GM19324 (cell line): Measurements from ENCODE around the gene FAM78B.

Experiments used
- ATAC-seq: cut with Tn5 transposase; IDR thresholded peaks from one replicate; pipeline ENCODE4 v1.9.1; 2021; ENCODE audit warnings: mild to moderate bottlenecking, moderate library complexity; ENCODE audit not compliant: unreplicated experiment, low FRiP score

FAM78B gene, protein sequence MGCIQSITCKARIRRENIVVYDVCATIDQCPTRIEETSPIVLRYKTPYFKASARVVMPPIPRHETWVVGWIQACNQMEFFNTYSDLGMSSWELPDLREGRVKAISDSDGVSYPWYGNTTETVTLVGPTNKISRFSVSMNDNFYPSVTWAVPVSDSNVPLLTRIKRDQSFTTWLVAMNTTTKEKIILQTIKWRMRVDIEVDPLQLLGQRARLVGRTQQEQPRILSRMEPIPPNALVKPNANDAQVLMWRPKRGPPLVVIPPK

DNA sequence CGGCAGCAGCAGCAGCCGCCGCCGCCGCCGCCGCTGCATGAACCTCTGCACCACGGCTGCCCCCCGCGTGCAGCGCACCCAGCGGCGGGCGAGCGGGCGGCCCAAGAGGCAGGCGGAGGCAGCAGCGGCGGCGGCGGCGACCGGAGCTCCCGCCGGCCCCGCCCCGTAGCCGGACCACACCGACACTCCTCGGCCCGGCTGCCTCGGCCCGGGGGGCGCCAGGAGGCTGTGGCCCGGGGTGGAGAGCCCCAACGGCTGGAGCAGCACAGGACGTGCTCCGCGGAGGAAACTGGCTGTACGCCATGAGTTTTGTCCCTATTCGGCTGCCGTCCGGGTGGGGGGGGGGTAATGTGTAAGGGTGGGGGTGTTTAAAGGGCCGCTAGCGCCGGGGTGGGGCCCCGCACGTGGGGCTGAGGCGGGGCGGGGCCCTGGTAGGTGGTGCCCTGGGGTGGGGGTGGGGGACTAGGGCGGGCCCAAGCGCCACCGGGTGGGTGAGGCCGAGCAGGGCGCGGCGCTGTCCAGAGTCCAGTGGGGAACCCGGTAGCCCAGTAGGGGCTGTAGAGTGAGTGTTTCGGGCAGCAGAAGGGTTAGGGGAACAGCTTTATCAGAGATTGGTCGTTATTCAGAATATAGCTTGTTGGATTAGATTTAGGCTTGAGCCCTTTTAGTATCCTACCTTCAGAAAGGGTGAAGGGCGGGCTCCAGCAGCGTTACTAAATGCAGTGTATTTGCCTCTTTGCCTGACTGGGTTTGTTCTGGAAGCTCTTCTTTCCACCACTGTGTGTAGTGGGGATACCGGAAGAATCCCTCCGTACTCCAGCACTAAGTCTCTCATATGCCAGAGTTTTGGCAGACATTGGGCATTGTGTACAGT, at the start of gene FAM78B:
TSS of gene FAM78B (minus strand) at position 304 of the 874 bp plus-strand sequence. CDS start 753 bp downstream, outside the sequence.
- ATAC-seq = peak; percentile 51

DNA sequence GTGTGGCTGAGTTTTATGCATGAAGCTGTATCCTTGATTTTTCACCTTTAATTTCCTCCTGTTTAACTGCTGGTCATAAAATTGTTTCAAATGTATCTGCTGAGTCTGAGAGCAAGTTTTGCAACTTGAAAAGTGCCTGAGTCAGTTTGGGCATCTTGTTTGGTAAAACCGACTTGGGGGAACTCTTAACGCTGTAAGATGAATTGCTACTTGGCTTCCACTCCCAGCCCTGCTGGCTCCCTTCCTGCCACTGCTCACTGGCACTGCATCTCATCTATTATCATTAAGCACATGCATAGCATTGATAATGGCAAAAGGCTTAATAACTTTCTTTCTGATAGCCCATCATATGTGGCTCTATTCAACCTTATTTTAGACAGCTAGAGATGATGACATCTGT, 35.7 kb upstream of the FAM78B start:
- ATAC-seq = no peak

DNA sequence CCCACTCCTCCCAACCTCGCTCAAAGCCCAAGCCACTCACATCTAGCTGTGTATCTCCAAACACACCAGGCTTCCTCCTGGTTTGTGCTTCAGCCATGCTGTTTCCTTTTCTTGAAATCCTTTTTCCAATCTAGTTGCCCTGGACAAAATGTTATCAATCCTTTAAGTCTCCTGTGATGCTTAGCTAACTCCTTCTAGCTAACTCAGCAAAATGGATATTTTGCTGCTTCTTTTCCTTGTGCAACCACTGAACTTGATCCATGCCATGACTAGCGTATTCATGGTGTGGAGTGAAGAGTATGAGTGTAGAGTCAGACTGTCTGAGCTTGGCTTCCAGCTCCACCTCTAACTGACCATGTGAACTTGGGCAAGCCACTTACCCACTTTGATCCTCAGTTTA, 33.9 kb upstream of the FAM78B start:
- ATAC-seq = no peak

DNA sequence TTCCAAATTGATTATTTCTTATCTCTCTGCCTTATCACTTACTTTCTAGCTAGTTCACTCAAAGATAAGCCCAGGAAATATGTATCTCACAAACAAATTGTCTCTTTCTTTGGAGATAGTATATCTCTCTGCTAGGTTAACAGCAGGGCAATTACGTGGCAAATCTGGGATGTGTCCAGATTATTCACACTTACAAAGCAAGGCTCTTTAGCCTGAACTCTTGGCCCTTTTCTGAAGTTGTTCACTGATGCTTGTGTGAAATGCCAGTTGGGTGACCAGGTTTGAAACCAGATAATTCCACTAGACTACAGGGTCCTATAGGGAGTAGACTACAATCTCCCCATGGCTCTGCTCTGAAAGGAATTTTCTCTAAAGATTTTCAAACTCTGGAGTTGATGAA, 30.8 kb upstream of the FAM78B start:
- no peak for ATAC-seq

DNA sequence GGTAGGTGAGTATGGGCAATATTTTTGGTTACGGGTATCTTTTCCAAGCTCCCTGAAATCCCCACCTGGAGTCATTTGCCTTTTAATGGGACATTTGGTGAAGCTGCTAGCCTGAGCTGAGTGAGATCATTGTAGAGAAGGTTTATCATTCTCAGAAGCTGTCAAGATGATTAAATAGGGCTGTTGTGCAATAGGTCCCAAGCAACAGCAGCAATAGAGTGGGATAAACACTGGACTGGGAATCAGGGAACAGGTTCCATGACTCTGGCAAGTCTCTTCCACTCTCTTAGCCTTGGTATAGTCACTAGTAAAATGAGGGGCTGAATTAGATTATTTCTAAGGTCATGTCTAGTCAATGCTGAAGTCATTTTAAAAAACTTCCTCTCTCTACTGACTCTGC, 30.3 kb upstream of the FAM78B start:
- no peak for ATAC-seq

DNA sequence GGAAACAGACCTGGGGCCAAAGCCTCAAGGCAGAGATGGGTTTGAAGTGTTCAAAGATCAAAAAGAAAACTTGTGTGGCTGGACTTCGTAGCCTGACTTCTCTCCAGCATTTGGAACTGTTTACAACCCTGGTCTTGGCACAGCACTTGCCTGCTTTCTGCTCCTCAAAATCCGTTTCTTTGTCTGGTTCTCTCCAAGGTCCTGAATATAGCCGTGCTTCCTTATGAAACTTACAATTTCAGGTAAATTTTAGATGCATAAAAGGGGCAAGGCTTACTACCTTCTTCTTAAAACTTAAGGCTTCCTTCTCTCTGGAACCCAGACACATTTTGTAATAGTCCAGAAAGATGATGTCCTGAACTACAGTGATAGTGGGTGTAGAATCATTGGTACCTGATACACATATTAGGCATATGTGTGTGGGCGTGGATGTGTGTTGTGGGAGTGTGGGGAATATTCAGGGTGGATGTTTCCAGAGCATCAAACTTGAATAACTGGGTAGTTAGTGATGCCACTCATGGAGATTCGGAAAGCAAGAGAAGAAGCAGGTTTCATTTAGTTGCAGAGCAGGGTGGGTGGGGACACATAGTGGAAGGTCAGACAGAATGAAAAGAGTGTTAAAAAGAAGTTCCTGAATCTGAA, 26.4 kb upstream of the FAM78B start:
- ATAC-seq = no peak

DNA sequence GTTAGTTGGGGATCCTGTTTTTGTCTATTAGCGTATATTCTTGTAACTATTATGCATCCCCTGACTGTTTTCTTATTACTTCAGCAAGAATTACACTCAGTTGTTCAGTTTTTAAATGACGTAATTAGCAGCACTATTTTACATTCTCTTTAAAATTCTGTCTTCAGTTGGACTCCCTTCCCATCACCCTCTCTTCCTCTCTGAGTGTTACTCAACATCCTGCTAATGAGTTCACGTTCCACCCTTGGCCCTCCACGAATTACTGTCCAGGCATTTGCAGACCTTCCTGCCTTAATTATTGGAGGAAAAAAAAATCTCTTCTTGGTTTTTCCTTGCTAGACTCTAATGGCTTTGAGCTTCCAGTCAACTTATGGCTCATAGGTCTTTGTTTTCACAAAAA, 23.6 kb upstream of the FAM78B start:
- no peak for ATAC-seq

DNA sequence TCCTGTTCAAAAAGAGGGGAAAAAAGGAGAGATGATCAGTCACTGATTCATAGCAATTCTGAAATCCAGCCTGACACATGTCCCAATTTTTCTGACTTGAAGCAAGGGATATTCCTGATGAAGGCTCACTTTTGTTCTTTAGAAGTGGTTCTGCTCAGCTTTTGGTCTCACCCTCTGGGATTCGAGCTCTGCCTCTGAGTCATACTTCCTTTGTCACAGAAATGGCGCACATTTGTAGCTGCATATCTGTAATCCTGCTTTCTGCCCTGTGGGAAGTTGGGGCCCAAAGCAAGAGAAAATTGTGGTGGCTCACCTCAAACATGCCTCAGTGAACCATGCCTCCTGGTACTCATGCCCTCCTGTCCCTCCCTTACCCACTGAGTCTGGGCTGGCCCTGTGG, 22.3 kb upstream of the FAM78B start:
- ATAC-seq = no peak

DNA sequence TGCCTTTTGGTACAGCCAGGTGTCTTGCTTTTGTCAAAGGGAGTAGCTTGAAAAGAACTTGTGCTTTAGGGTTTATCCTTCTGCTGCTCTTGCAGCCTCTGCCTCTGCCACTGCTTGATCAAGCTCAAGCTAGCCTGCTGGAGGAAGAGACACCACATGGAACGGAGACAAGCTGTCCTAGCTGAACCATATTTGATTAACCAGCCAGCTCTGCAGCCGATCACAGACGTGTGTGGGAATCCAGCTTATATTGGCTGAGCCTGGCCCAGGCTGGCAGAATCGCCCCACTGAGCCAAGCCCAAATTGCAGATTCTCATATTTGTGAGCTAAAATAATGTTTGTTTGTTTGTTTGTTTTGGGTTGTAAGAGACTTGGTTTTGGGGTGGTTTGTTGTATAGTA, 18.7 kb upstream of the FAM78B start:
- ATAC-seq = no peak

DNA sequence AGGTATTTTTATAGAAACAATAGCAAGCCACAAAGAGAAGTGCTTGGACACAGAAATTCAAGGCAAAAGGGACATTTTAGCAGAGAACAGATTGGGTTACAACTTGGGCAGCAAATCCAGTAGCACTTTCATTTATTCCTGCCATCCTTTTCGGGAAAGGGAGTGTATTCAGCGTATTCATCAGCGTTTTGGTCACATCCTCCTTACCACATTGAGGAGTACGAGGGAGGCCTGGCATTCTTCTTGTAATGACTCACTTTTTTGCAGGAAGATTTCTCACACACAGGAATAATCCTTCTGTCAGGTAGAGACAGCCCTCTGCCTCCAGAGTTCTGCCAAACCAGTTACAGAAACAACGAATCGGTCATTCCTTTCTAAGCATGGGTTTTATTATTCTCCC, 18.1 kb upstream of the FAM78B start:
- no peak for ATAC-seq

DNA sequence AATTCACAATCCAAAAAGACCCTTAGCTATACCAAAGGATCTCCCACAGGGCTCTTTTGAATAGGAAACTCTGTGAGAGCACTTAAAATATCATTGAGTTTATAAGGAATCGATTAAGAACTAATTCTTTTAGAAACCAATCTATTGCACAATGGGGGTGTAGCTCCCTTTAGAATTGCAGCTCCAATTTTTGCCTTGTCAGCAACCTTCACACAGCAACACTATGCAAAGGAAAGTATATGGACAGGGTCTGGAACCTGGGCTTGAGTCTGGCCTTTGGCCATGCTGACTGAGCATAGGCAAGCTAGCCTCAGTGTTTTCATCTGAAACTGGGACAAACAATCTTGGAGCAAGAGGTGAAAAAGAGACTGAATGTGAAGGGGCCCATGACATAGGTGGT, 17.2 kb upstream of the FAM78B start:
- no peak for ATAC-seq

DNA sequence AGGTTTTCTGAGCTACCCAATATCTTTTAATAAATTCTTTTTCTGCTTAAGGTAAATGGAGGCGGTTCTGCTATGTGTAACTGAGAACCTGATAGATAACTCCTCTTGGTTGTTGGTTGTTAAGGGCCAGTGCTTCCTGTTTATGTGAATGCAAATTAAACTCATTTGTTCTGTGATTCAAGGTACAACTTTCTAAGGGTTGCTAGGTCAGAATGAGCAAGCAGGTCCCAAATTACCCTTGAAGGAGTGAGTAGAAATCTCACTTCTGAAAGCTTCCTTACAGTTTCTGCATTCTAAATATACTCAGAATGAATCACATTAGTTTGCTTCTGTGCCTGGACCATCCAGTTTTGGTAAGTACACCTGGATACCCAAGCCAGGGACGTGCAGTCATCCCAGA, 15.5 kb upstream of the FAM78B start:
- peak; percentile 44 for ATAC-seq

DNA sequence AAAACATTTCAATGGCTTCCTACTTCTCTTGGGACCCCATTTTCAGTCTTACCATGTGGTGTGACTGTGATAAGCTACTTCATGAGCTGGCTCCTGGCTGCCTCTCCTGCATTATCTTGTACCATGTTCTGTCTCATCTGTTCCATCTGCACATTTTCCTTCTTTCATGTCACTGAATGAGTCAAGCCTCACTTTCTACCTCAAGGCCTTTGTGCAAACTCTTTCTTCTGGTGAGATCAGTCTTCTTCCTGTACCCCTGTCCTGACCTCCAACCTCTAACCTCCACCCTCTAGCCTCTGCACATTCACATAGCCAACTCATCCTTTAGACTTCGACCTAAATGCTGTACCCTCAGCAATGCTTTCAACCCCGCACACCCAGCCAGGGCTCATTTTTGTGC, 9.6 kb upstream of the FAM78B start:
- no peak for ATAC-seq

DNA sequence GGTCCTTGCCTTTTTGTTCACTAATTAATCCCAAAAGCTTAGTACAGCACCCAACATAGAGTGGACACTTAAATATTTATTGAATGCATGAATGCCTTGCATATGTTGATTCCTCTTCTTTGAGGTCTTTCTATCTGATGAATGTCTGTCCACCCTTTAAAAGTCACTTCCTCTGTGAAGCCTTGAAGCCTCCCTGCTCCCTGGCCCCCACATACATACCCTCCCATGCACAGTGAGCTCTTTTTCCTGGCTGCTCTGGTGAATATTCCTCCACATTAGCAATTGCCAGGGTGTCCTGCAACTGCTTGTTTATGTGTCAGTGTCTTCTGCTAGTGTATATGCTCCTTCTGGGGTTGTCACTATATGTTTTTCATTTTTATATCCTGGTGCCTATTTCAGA, 8.2 kb upstream of the FAM78B start:
- no peak for ATAC-seq

DNA sequence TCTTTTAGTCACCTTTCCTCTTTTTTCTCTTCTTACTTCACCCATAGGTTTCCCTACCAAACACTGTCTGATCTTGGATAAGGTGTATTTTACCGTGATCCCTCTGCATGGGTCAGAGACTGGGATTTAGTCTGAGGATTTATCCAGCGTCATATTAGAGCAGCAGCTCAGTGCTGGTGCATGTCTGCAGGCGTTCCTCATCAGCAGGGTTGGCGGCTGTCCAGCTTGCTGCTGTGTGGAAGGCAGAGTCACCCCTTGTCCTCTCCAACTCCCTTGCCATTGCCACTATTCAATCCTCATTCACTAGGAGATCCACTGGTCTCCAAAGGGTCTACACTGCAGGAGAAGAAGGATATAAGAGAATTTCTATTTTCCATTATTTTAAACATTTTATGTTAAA, 7.3 kb upstream of the FAM78B start:
- no peak for ATAC-seq

DNA sequence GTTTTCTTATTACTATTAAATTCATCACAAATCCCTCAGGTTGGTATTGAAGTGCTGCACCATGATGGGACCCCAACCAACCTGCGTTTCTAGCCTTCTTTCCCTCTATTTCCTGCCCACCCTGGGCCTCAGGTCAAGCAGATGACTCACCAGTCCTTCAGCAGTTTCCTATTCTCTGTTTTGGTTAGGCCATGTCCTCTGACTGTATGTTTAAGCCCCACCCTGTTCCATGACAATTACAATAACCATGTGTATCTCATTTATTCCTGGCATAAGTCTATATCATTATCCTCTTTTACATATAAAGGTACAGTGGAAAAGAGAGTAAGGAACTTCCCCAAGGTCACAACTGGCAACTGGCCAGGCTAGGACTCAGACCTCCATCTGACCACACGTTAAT, 5.3 kb upstream of the FAM78B start:
- ATAC-seq = no peak

DNA sequence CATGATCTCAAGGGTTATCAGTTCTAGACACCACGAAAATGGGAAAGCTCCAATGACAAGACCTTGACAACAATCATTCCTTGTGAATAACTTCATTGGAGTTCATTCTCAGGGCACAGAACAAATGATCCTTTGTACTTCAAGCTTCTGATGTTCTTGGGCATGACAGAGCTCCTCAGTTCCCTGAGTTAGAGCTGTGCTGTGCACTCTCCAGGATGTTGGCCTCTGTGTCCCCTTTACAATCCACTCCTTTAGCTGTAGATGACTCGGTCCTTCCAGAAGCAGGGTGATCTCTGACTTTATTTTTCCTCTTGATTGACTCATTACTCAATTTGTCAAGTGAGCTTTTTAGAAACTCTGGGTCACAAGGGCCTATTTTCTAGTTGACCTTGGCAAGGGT, 3.9 kb upstream of the FAM78B start:
- no peak for ATAC-seq

DNA sequence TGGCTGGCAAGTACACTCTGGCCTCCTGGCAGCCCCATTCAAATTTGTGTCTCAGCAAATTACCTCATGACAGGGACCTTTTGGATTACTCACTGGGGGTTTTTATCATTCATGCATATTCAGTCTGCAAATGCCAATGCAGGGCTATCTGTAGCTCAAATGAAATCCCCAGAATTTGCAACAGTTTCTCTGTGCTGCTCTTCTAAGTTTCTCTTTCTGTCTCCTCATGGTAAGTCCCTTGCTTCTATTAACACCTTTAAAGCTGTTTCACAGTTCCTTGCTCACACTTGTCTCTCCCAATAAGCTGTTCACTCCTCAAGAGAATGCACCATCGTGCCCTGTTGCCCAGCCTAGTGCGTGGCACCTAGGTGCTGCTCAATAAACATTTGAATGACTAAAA, 3.3 kb upstream of the FAM78B start:
- peak; percentile 42 for ATAC-seq

DNA sequence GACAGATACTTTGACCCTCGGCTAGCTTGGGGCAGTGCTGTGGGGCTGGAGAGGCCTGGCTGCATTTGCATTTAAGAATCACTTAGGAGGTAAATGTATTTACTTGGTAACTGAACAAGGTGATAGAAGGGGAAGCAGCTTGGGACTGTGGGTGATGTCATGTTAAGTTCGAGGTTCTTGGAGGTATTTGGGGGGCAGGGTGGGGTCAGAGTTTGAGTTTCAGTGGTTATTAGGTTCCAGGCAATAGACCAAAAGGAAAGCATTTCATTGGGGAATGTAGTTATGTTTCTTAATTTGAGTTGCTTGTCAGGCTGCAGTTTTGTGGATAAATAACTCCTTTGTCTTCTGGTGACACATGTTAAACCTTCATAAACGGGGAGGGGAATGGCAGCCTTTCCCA, 2.4 kb upstream of the FAM78B start:
- no peak for ATAC-seq

DNA sequence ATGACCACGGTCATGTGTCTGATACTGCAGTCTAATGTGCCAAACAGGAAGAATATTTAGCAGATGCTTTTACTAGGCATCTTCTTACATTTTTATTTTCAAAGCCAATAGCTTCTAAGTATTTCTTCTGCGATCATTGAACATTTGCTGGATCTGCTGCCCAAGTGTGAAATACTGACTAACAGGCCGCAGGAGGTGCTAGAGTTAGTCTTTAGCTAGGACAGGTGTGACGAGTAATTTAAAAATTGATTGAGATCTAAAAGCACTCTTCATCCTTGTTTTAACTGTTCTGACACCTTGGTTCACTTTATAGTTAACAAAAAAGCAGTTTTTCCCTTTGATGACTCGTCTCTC, 748 bp upstream of the FAM78B start:
- no peak for ATAC-seq

DNA sequence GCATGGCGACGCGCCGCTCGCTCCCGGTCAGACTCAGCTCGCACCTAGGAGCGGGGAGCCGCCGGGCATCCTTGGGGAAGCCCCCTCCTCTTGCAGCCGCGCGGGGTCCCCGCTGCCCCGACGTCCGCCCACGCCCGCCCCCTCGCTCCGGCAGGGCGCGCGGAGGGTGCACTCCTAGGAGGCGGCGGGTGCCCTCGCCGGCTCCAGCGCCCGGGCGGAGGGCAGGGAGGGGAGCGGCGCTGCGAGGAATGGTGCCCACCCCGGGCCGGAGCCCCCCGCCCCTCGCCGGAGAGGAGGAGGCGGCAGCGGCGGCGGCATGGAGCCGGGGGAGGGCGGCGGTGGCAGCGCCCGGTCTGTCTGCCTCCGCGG, 488 bp downstream of the FAM78B start:
- ATAC-seq = peak; percentile 8
